ENCODE results near the gene MON1B.

Gene MON1B

DNA sequence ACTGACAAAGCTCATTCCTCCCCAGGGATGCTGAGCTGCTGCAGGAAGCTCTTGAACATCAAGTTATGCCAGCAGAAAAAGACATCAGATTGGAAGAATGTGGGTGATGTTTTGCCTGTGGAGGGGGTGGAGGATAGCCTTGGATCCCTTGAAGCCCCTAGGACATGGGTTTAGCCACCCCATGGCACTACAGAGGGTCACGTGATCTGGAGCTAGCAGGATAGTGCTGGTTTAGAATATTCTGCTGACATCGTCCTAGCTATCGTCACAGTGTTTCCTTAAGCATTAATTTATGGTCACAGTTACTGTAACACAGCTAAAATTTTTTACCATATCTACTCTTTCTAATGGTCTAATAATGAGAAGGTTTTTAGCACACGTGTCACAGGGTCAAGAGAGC, 20.2 kb upstream of the MON1B start:
- TF ChIP-seq, protein P1, sequence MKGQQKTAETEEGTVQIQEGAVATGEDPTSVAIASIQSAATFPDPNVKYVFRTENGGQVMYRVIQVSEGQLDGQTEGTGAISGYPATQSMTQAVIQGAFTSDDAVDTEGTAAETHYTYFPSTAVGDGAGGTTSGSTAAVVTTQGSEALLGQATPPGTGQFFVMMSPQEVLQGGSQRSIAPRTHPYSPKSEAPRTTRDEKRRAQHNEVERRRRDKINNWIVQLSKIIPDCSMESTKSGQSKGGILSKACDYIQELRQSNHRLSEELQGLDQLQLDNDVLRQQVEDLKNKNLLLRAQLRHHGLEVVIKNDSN (IDR thresholded peaks at IDR 0.05), result peak; percentile 66; the same call in 1 of the 2 replicates
- no peak for TF ChIP-seq NFIC (IDR thresholded peaks at IDR 0.05)

DNA sequence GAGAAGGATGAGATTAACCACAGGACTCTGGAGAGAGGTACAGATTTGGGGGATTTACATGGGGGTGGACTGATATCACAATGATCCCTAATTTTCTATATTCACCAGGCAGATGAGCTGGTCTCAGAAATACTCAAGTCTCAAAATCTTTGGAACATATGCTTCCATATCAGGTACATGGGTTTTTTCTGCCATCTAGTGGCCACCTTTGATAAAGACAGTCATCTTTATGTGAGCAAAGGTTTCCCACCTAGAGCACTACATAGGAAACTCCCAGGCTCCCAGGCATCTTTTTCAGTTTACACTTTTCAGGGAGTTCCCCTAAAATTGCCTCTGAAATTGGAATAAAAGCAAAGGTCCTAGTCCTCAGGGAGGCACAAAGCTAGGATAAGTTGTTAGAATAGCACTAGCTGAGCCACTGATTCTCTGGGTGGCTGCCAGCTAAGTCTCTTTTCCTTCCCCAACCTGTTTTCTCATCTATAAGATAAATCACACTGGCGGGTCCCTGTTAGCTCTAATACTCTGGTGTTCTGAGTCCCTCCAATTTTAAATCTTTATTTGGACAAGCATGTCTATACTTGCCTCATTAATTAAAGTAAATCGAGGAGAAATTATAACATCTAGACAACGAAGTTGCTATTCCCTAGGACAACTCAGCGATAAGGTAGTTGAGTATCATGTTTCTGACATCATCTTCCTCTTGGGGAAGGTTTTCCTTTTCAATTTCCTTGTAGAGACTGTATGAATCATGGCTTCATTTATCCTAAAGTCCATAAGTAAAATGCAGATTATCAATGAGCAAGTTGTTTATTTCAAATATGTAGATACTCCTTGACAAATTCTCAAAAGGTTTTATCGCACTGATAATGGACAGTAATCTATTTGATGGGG, 19.0 kb upstream of the MON1B start:
- no peak for TF ChIP-seq YY1 (IDR thresholded peaks at IDR 0.05; ENCODE audit: low read depth)
- TF ChIP-seq RAD21 (IDR thresholded peaks at IDR 0.05; ENCODE audit: low read depth), result peak; percentile 81
- no peak for TF ChIP-seq EP300 (IDR thresholded peaks at IDR 0.05; ENCODE audit: borderline replicate concordance)
- TF ChIP-seq FOXM1 (IDR thresholded peaks at IDR 0.05; ENCODE audit: borderline replicate concordance, low read depth), result no peak
- TF ChIP-seq, protein P2, sequence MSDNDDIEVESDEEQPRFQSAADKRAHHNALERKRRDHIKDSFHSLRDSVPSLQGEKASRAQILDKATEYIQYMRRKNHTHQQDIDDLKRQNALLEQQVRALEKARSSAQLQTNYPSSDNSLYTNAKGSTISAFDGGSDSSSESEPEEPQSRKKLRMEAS (IDR thresholded peaks at IDR 0.05), result no peak
- no peak for TF ChIP-seq TEAD4 (IDR thresholded peaks at IDR 0.05)
- no peak for TF ChIP-seq TAF1 (IDR thresholded peaks at IDR 0.05; ENCODE audit: low read depth)

DNA sequence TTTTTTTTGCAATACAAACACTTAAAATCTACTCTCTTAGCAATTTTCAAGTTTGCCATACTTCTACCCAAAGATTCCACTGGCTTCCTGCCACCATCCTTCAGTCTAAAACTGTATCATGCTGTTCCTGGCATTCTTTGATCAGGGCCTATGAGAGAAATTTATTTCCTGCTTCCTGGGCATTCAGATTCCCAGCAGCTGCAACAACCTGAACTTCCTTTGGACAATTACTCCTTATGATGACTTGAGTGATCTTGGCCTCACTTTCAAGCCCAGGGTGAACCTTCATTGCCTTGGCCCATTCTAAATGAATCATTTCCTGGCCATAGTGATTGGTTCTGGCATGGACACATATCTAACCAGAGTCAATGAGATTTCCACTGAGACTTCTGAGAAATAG, 18.0 kb upstream of the MON1B start:
- TF ChIP-seq, protein P3, sequence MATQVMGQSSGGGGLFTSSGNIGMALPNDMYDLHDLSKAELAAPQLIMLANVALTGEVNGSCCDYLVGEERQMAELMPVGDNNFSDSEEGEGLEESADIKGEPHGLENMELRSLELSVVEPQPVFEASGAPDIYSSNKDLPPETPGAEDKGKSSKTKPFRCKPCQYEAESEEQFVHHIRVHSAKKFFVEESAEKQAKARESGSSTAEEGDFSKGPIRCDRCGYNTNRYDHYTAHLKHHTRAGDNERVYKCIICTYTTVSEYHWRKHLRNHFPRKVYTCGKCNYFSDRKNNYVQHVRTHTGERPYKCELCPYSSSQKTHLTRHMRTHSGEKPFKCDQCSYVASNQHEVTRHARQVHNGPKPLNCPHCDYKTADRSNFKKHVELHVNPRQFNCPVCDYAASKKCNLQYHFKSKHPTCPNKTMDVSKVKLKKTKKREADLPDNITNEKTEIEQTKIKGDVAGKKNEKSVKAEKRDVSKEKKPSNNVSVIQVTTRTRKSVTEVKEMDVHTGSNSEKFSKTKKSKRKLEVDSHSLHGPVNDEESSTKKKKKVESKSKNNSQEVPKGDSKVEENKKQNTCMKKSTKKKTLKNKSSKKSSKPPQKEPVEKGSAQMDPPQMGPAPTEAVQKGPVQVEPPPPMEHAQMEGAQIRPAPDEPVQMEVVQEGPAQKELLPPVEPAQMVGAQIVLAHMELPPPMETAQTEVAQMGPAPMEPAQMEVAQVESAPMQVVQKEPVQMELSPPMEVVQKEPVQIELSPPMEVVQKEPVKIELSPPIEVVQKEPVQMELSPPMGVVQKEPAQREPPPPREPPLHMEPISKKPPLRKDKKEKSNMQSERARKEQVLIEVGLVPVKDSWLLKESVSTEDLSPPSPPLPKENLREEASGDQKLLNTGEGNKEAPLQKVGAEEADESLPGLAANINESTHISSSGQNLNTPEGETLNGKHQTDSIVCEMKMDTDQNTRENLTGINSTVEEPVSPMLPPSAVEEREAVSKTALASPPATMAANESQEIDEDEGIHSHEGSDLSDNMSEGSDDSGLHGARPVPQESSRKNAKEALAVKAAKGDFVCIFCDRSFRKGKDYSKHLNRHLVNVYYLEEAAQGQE (IDR thresholded peaks at IDR 0.05; ENCODE audit: low read depth), result no peak
- TF ChIP-seq NFIC (IDR thresholded peaks at IDR 0.05), result no peak
- no peak for TF ChIP-seq RAD21 (IDR thresholded peaks at IDR 0.05; ENCODE audit: low read depth)
- TF ChIP-seq, protein P1 (IDR thresholded peaks at IDR 0.05), result no peak
- no peak for TF ChIP-seq EGR1 (IDR thresholded peaks at IDR 0.05)
- TF ChIP-seq TCF12 (IDR thresholded peaks at IDR 0.05; ENCODE audit: low read depth), result no peak
- TF ChIP-seq EP300 (IDR thresholded peaks at IDR 0.05; ENCODE audit: borderline replicate concordance), result no peak
- TF ChIP-seq, protein P2 (IDR thresholded peaks at IDR 0.05), result no peak
- TF ChIP-seq YY1 (IDR thresholded peaks at IDR 0.05; ENCODE audit: low read depth), result no peak
- TF ChIP-seq FOXM1 (IDR thresholded peaks at IDR 0.05; ENCODE audit: borderline replicate concordance, low read depth), result no peak
- TF ChIP-seq TEAD4 (IDR thresholded peaks at IDR 0.05), result no peak
- no peak for TF ChIP-seq TAF1 (IDR thresholded peaks at IDR 0.05; ENCODE audit: low read depth)
- TF ChIP-seq ZBTB7A (IDR thresholded peaks at IDR 0.05; ENCODE audit: low read depth), result no peak

DNA sequence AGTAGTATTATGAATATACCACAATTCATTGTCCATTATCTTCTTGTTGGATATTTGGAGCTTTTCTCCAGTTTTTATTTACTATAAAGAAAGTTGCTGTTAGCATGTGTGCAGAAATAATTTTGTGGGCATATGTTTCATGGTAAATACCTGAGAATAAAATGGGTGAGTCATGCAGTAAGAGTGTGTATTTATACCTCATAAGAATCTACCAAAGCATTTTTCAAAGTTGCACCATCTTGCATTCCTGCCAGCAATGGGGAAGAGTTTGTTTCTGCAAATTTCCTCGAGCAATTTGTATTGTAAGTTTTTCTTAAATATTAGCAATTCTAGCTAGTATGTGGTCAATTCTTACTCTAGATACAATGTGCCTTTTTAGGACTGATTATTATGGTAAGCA, 7.9 kb upstream of the MON1B start:
- TF ChIP-seq EP300 (IDR thresholded peaks at IDR 0.05; ENCODE audit: borderline replicate concordance) (no peak), RAD21 (IDR thresholded peaks at IDR 0.05; ENCODE audit: low read depth) (no peak), TCF12 (IDR thresholded peaks at IDR 0.05; ENCODE audit: low read depth) (no peak), ZBTB7A (IDR thresholded peaks at IDR 0.05; ENCODE audit: low read depth) (no peak), TAF1 (IDR thresholded peaks at IDR 0.05; ENCODE audit: low read depth) (no peak), NFIC (IDR thresholded peaks at IDR 0.05) (no peak), YY1 (IDR thresholded peaks at IDR 0.05; ENCODE audit: low read depth) (no peak), TEAD4 (IDR thresholded peaks at IDR 0.05) (no peak), CREB1 (IDR thresholded peaks at IDR 0.05; ENCODE audit: low read depth) (no peak), CEBPB (IDR thresholded peaks at IDR 0.05) (no peak), FOXM1 (IDR thresholded peaks at IDR 0.05; ENCODE audit: borderline replicate concordance, low read depth) (no peak), EGR1 (IDR thresholded peaks at IDR 0.05) (no peak)
- TF ChIP-seq, protein P3 (IDR thresholded peaks at IDR 0.05; ENCODE audit: low read depth), result no peak
- TF ChIP-seq, protein P1 (IDR thresholded peaks at IDR 0.05), result no peak
- TF ChIP-seq, protein P2 (IDR thresholded peaks at IDR 0.05), result no peak

DNA sequence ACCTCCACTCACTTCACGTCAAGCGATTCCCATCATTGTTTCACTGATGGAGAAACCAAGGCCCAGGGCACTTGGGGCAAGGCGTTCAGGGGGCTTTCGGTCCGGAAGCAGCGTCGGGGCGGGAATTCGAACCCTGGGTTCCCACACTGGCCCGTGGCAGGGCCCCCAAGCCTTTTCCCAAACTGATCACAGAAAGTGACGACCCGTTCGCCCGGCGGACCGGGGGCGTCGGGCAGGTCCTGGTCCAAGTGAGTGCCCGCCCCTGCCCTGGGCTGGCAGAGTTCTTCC, 856 bp upstream of the MON1B start:
- TF ChIP-seq TCF12 (IDR thresholded peaks at IDR 0.05; ENCODE audit: low read depth) (peak; percentile 24; the same call in 1 of the 2 replicates), CEBPB (IDR thresholded peaks at IDR 0.05) (no peak)

Measured in Ishikawa (cell line).